Ishikawa (cell line): ENCODE data around the gene KDR.

Experiments
- CEBPB ChIP-seq: IDR thresholded peaks from 2 replicates; pipeline ENCODE4 v1.6.1; 2012
- CREB1 ChIP-seq: IDR thresholded peaks from 2 replicates; pipeline ENCODE4 v1.6.1; 2012; ENCODE audit warnings: low read depth
- EGR1 ChIP-seq: IDR thresholded peaks from 2 replicates; pipeline ENCODE4 v1.6.1; 2012
- EP300 ChIP-seq: IDR thresholded peaks from 2 replicates; pipeline ENCODE4 v1.6.1; 2012; ENCODE audit warnings: borderline replicate concordance
- FOXM1 ChIP-seq: IDR thresholded peaks from 2 replicates; pipeline ENCODE4 v1.6.1; 2012; ENCODE audit warnings: low read depth, borderline replicate concordance
- MAX ChIP-seq: IDR thresholded peaks from 2 replicates; pipeline ENCODE4 v1.6.1; 2012
- NFIC ChIP-seq: IDR thresholded peaks from 2 replicates; pipeline ENCODE4 v1.6.1; 2012
- RAD21 ChIP-seq: IDR thresholded peaks from 2 replicates; pipeline ENCODE4 v1.6.1; 2012; ENCODE audit warnings: low read depth
- REST ChIP-seq: IDR thresholded peaks from 2 replicates; pipeline ENCODE4 v1.6.1; 2012; ENCODE audit warnings: low read depth, mild to moderate bottlenecking
- TAF1 ChIP-seq: IDR thresholded peaks from 2 replicates; pipeline ENCODE4 v1.6.1; 2012; ENCODE audit warnings: low read depth, mild to moderate bottlenecking
- TCF12 ChIP-seq: IDR thresholded peaks from 2 replicates; pipeline ENCODE4 v1.6.1; 2012; ENCODE audit warnings: low read depth
- TEAD4 ChIP-seq: IDR thresholded peaks from 2 replicates; pipeline ENCODE4 v1.6.1; 2012
- USF1 ChIP-seq: IDR thresholded peaks from 2 replicates; pipeline ENCODE4 v1.6.1; 2012
- YY1 ChIP-seq: IDR thresholded peaks from 2 replicates; pipeline ENCODE4 v1.6.1; 2012; ENCODE audit warnings: low read depth
- ZBTB7A ChIP-seq: IDR thresholded peaks from 2 replicates; pipeline ENCODE4 v1.6.1; 2012; ENCODE audit warnings: low read depth

KDR gene

GRCh38 chr4:55123791-55124190, 1.6 kb downstream of the KDR start:
- TF ChIP-seq CEBPB: no peak
- no peak for TF ChIP-seq YY1
- TF ChIP-seq NFIC: no peak
- TF ChIP-seq EP300: no peak
- no peak for TF ChIP-seq REST
- TF ChIP-seq TEAD4: no peak
- no peak for TF ChIP-seq EGR1
- TF ChIP-seq ZBTB7A: no peak
- TF ChIP-seq TAF1: no peak

GRCh38 chr4:55122235-55122634, 3.2 kb downstream of the KDR start:
- TF ChIP-seq YY1 (no peak), REST (no peak), TAF1 (no peak), USF1 (no peak), CREB1 (no peak), CEBPB (no peak), FOXM1 (no peak), MAX (no peak), RAD21 (no peak), EGR1 (no peak), NFIC (no peak), TEAD4 (no peak), ZBTB7A (no peak), EP300 (no peak), TCF12 (no peak)

GRCh38 chr4:55121246-55121645, 4.1 kb downstream of the KDR start:
- TF ChIP-seq TAF1: no peak
- no peak for TF ChIP-seq FOXM1
- TF ChIP-seq CREB1: no peak
- no peak for TF ChIP-seq EP300
- TF ChIP-seq REST: no peak
- no peak for TF ChIP-seq EGR1
- no peak for TF ChIP-seq RAD21
- no peak for TF ChIP-seq TEAD4
- no peak for TF ChIP-seq CEBPB
- TF ChIP-seq NFIC: no peak
- TF ChIP-seq ZBTB7A: no peak

GRCh38 chr4:55118397-55118796, 7.0 kb downstream of the KDR start:
- TF ChIP-seq FOXM1 (no peak), USF1 (no peak), CEBPB (no peak), MAX (no peak), CREB1 (no peak), TCF12 (no peak), EP300 (no peak), REST (no peak), EGR1 (no peak), TEAD4 (no peak), RAD21 (no peak), YY1 (no peak), ZBTB7A (no peak), NFIC (no peak), TAF1 (no peak)
